Measurements from ENCODE around the gene TTC17.
"Not testable (repeated sequence)": the region's sequence is repeated elsewhere in the genome, so short reads cannot be mapped to it uniquely, and the experiment has no call there.

TTC17 gene

GRCh38 chr11:43403357-43404231 lies 44.9 kb downstream of the TTC17 start:
- Mint-ChIP-seq H3K36me3 (peaks cover 98% of the 10 kb centered on the region), H3K9me3 (no peaks in the 10 kb centered on the region), H3K4me3 (no peak overlapping the region), H3K4me1 (peaks cover 14% of the 10 kb centered on the region), H3K27ac (no peak overlapping the region)
- no peak for DNase-seq (ENCODE audit: low spot score in 2 of 2)
- no peak for ATAC-seq

GRCh38 chr11:43404406-43404805 lies 45.7 kb downstream of the TTC17 start:
- no peaks in the 10 kb centered on the region for H3K9me3 Mint-ChIP-seq
- peaks cover 98% of the 10 kb centered on the region for H3K36me3 Mint-ChIP-seq
- ATAC-seq (no peak), DNase-seq (ENCODE audit: low spot score in 2 of 2) (no peak)
- no peak overlapping the region for H3K27ac Mint-ChIP-seq
- H3K4me3 Mint-ChIP-seq: no peak overlapping the region
- peaks cover 11% of the 10 kb centered on the region for H3K4me1 Mint-ChIP-seq

GRCh38 chr11:43404836-43405479 lies 46.2 kb downstream of the TTC17 start:
- peak; percentile 52 for ATAC-seq
- Mint-ChIP-seq H3K4me3 (no peak overlapping the region), H3K36me3 (peaks cover 98% of the 10 kb centered on the region), H3K27ac (no peak overlapping the region), H3K9me3 (no peaks in the 10 kb centered on the region), H3K4me1 (peaks cover 6% of the 10 kb centered on the region)
- no peak for DNase-seq (ENCODE audit: low spot score in 2 of 2)

- no peak overlapping the region for H3K4me3 Mint-ChIP-seq
- ATAC-seq (no peak), DNase-seq (ENCODE audit: low spot score in 2 of 2) (no peak)
- peaks cover 94% of the 10 kb centered on the region for H3K36me3 Mint-ChIP-seq
- no peaks in the 10 kb centered on the region for H3K9me3 Mint-ChIP-seq
- H3K27ac Mint-ChIP-seq: no peak overlapping the region
- H3K4me1 Mint-ChIP-seq: peaks cover 5% of the 10 kb centered on the region
These were observed 49.6 kb downstream of the TTC17 start for GRCh38 chr11:43408277-43408676.

GRCh38 chr11:43410394-43410793 lies 51.7 kb downstream of the TTC17 start:
- Mint-ChIP-seq H3K36me3 (peaks cover 96% of the 10 kb centered on the region), H3K9me3 (no peaks in the 10 kb centered on the region), H3K4me1 (no peaks in the 10 kb centered on the region), H3K4me3 (no peak overlapping the region), H3K27ac (no peak overlapping the region)
- no peak for DNase-seq (ENCODE audit: low spot score in 2 of 2)
- ATAC-seq: no peak

- ATAC-seq: no peak
- peaks cover 51% of the 10 kb centered on the region for H3K36me3 Mint-ChIP-seq
- H3K4me3 Mint-ChIP-seq: no peak overlapping the region
- H3K27ac Mint-ChIP-seq: no peak overlapping the region
- no peaks in the 10 kb centered on the region for H3K4me1 Mint-ChIP-seq
- DNase-seq (ENCODE audit: low spot score in 2 of 2): no peak
- H3K9me3 Mint-ChIP-seq: no peaks in the 10 kb centered on the region
These were observed 59.5 kb downstream of the TTC17 start for GRCh38 chr11:43418197-43418596.

- H3K36me3 Mint-ChIP-seq: peaks cover 39% of the 10 kb centered on the region
- peak; percentile 12 to 54 for DNase-seq (ENCODE audit: low spot score in 2 of 2)
- H3K27ac Mint-ChIP-seq: no peak overlapping the region
- no peak for ATAC-seq
- no peaks in the 10 kb centered on the region for H3K9me3 Mint-ChIP-seq
- H3K4me1 Mint-ChIP-seq: no peaks in the 10 kb centered on the region
- H3K4me3 Mint-ChIP-seq: no peak overlapping the region
These were observed 60.7 kb downstream of the TTC17 start for GRCh38 chr11:43419460-43419859.

- ATAC-seq: no peak
- peak overlapping the region; percentile 10 for H3K27ac Mint-ChIP-seq
- H3K36me3 Mint-ChIP-seq: no peaks in the 10 kb centered on the region
- no peaks in the 10 kb centered on the region for H3K4me1 Mint-ChIP-seq
- no peak for DNase-seq (ENCODE audit: low spot score in 2 of 2)
- no peaks in the 10 kb centered on the region for H3K9me3 Mint-ChIP-seq
- no peak overlapping the region for H3K4me3 Mint-ChIP-seq
These were observed 69.3 kb downstream of the TTC17 start for GRCh38 chr11:43427971-43428370.

- H3K4me3 Mint-ChIP-seq; DNase-seq (ENCODE audit: low spot score in 2 of 2); ATAC-seq; H3K27ac Mint-ChIP-seq; H3K9me3 Mint-ChIP-seq; H3K4me1 Mint-ChIP-seq; H3K36me3 Mint-ChIP-seq: not testable (repeated sequence)
These were observed 72.2 kb downstream of the TTC17 start for GRCh38 chr11:43430916-43431315.

- H3K36me3 Mint-ChIP-seq: peaks cover 31% of the 10 kb centered on the region
- H3K4me1 Mint-ChIP-seq: no peaks in the 10 kb centered on the region
- no peak overlapping the region for H3K27ac Mint-ChIP-seq
- no peaks in the 10 kb centered on the region for H3K9me3 Mint-ChIP-seq
- no peak for ATAC-seq
- no peak for DNase-seq (ENCODE audit: low spot score in 2 of 2)
- no peak overlapping the region for H3K4me3 Mint-ChIP-seq
These were observed 76.2 kb downstream of the TTC17 start for GRCh38 chr11:43434893-43435292.

- H3K4me1 Mint-ChIP-seq: no peaks in the 10 kb centered on the region
- no peak overlapping the region for H3K4me3 Mint-ChIP-seq
- DNase-seq (ENCODE audit: low spot score in 2 of 2): no peak
- H3K27ac Mint-ChIP-seq: peak overlapping the region; percentile 3
- no peak for ATAC-seq
- no peaks in the 10 kb centered on the region for H3K9me3 Mint-ChIP-seq
- H3K36me3 Mint-ChIP-seq: peaks cover 80% of the 10 kb centered on the region
These were observed 81.8 kb downstream of the TTC17 start for GRCh38 chr11:43440486-43440885.

GRCh38 chr11:43443811-43444210 lies 85.1 kb downstream of the TTC17 start:
- H3K36me3 Mint-ChIP-seq: peaks cover 93% of the 10 kb centered on the region
- DNase-seq (ENCODE audit: low spot score in 2 of 2) (no peak), ATAC-seq (no peak)
- no peaks in the 10 kb centered on the region for H3K9me3 Mint-ChIP-seq
- H3K27ac Mint-ChIP-seq: no peak overlapping the region
- no peak overlapping the region for H3K4me3 Mint-ChIP-seq
- H3K4me1 Mint-ChIP-seq: no peaks in the 10 kb centered on the region

GRCh38 chr11:43447151-43447550 lies 88.4 kb downstream of the TTC17 start:
- Mint-ChIP-seq H3K4me1 (no peaks in the 10 kb centered on the region), H3K9me3 (no peaks in the 10 kb centered on the region), H3K27ac (no peak overlapping the region), H3K36me3 (peaks cover 95% of the 10 kb centered on the region), H3K4me3 (no peak overlapping the region)
- ATAC-seq (no peak), DNase-seq (ENCODE audit: low spot score in 2 of 2) (no peak)

- no peak for ATAC-seq
- no peaks in the 10 kb centered on the region for H3K4me1 Mint-ChIP-seq
- H3K36me3 Mint-ChIP-seq: peaks cover 91% of the 10 kb centered on the region
- peaks cover 4% of the 10 kb centered on the region for H3K9me3 Mint-ChIP-seq
- DNase-seq (ENCODE audit: low spot score in 2 of 2): no peak
- no peak overlapping the region for H3K4me3 Mint-ChIP-seq
- H3K27ac Mint-ChIP-seq: no peak overlapping the region
These were observed 99.8 kb downstream of the TTC17 start for GRCh38 chr11:43458486-43458885.

- H3K4me3 Mint-ChIP-seq: no peak overlapping the region
- H3K4me1 Mint-ChIP-seq: no peaks in the 10 kb centered on the region
- ATAC-seq (no peak), DNase-seq (ENCODE audit: low spot score in 2 of 2) (no peak)
- H3K27ac Mint-ChIP-seq: no peak overlapping the region
- H3K9me3 Mint-ChIP-seq: peaks cover 7% of the 10 kb centered on the region
- H3K36me3 Mint-ChIP-seq: peaks cover 92% of the 10 kb centered on the region
These were observed 100.5 kb downstream of the TTC17 start for GRCh38 chr11:43459246-43459645.

GRCh38 chr11:43462359-43462758 lies 103.6 kb downstream of the TTC17 start:
- no peaks in the 10 kb centered on the region for H3K4me1 Mint-ChIP-seq

More at GRCh38 chr11:43462359-43462758, 103.6 kb downstream of the TTC17 start:
- Mint-ChIP-seq H3K36me3 (peaks cover 67% of the 10 kb centered on the region), H3K9me3 (peaks cover 16% of the 10 kb centered on the region), H3K4me3 (no peak overlapping the region), H3K27ac (no peak overlapping the region)
- no peak for DNase-seq (ENCODE audit: low spot score in 2 of 2)
- ATAC-seq: no peak
